Activated naive CD4-positive, alpha-beta T cell treated with anti-CD3 and anti-CD28 coated beads, Interleukin-2, amount 50 U/mL, for 24 hours (primary cell): ENCODE measurements around the gene DTX3.
"Not testable (repeated sequence)": the region's sequence is repeated elsewhere in the genome, so short reads cannot be mapped to it uniquely, and the experiment has no call there.

Experiments used
- H3K27ac Mint-ChIP-seq: one replicate; pipeline ENCODE4 v1.8.0; 2021; ENCODE audit warnings: mild to moderate bottlenecking, mixed read lengths
- H3K27me3 Mint-ChIP-seq: one replicate; pipeline ENCODE4 v1.8.0; 2021; ENCODE audit warnings: mixed read lengths
- H3K36me3 Mint-ChIP-seq: one replicate; pipeline ENCODE4 v1.8.0; 2021; ENCODE audit warnings: mixed read lengths
- H3K4me1 Mint-ChIP-seq: one replicate; pipeline ENCODE4 v1.8.0; 2021; ENCODE audit warnings: mixed read lengths
- H3K4me3 Mint-ChIP-seq: one replicate; pipeline ENCODE4 v1.8.0; 2021; ENCODE audit warnings: mild to moderate bottlenecking, mixed read lengths
- H3K9me3 Mint-ChIP-seq: one replicate; pipeline ENCODE4 v1.8.0; 2021; ENCODE audit warnings: mixed read lengths

The DTX3 gene

GRCh38 chr12:57577981-57578758, 26.5 kb upstream of the DTX3 start:
- Mint-ChIP-seq H3K4me1 (peaks cover 2% of the 10 kb centered on the region), H3K4me3 (no peak overlapping the region), H3K9me3 (no peaks in the 10 kb centered on the region), H3K27ac (no peak overlapping the region), H3K27me3 (peaks cover under 1% of the 10 kb centered on the region), H3K36me3 (no peaks in the 10 kb centered on the region)

GRCh38 chr12:57579011-57579410, 25.6 kb upstream of the DTX3 start:
- H3K36me3 Mint-ChIP-seq: no peaks in the 10 kb centered on the region
- no peaks in the 10 kb centered on the region for H3K9me3 Mint-ChIP-seq
- H3K27ac Mint-ChIP-seq: no peak overlapping the region
- H3K4me3 Mint-ChIP-seq: no peak overlapping the region
- peaks cover 4% of the 10 kb centered on the region for H3K27me3 Mint-ChIP-seq
- peaks cover 5% of the 10 kb centered on the region for H3K4me1 Mint-ChIP-seq

GRCh38 chr12:57579677-57580465, 24.8 kb upstream of the DTX3 start:
- no peak overlapping the region for H3K4me3 Mint-ChIP-seq
- no peak overlapping the region for H3K27ac Mint-ChIP-seq
- H3K4me1 Mint-ChIP-seq: peaks cover 5% of the 10 kb centered on the region
- H3K9me3 Mint-ChIP-seq: no peaks in the 10 kb centered on the region
- H3K36me3 Mint-ChIP-seq: no peaks in the 10 kb centered on the region
- peaks cover 4% of the 10 kb centered on the region for H3K27me3 Mint-ChIP-seq

- Mint-ChIP-seq H3K4me3 (no peak overlapping the region), H3K36me3 (no peaks in the 10 kb centered on the region), H3K27me3 (peaks cover 4% of the 10 kb centered on the region), H3K4me1 (peaks cover 5% of the 10 kb centered on the region), H3K27ac (no peak overlapping the region), H3K9me3 (no peaks in the 10 kb centered on the region)
Measured at GRCh38 chr12:57580466-57580795, 24.2 kb upstream of the DTX3 start.

GRCh38 chr12:57581802-57582201, 22.8 kb upstream of the DTX3 start:
- H3K9me3 Mint-ChIP-seq: no peaks in the 10 kb centered on the region

GRCh38 chr12:57582440-57582839, 22.2 kb upstream of the DTX3 start:
- Mint-ChIP-seq H3K9me3 (no peaks in the 10 kb centered on the region), H3K27ac (no peak overlapping the region), H3K4me1 (peaks cover 5% of the 10 kb centered on the region), H3K4me3 (no peak overlapping the region), H3K27me3 (peaks cover 4% of the 10 kb centered on the region), H3K36me3 (no peaks in the 10 kb centered on the region)

More at GRCh38 chr12:57581802-57582201, 22.8 kb upstream of the DTX3 start:
- no peak overlapping the region for H3K4me3 Mint-ChIP-seq
- H3K27me3 Mint-ChIP-seq: peaks cover 4% of the 10 kb centered on the region
- peaks cover 5% of the 10 kb centered on the region for H3K4me1 Mint-ChIP-seq
- no peak overlapping the region for H3K27ac Mint-ChIP-seq
- H3K36me3 Mint-ChIP-seq: no peaks in the 10 kb centered on the region

GRCh38 chr12:57583008-57583831, 21.4 kb upstream of the DTX3 start:
- no peak overlapping the region for H3K4me3 Mint-ChIP-seq
- H3K9me3 Mint-ChIP-seq: no peaks in the 10 kb centered on the region
- H3K27me3 Mint-ChIP-seq: peaks cover 4% of the 10 kb centered on the region
- H3K27ac Mint-ChIP-seq: peak overlapping the region; percentile 8
- H3K36me3 Mint-ChIP-seq: no peaks in the 10 kb centered on the region
- peaks cover 5% of the 10 kb centered on the region for H3K4me1 Mint-ChIP-seq

GRCh38 chr12:57584050-57584449, 20.6 kb upstream of the DTX3 start:
- no peaks in the 10 kb centered on the region for H3K36me3 Mint-ChIP-seq
- peaks cover 5% of the 10 kb centered on the region for H3K4me1 Mint-ChIP-seq
- H3K27me3 Mint-ChIP-seq: peaks cover 4% of the 10 kb centered on the region
- no peaks in the 10 kb centered on the region for H3K9me3 Mint-ChIP-seq
- H3K27ac Mint-ChIP-seq: no peak overlapping the region
- H3K4me3 Mint-ChIP-seq: no peak overlapping the region

- no peak overlapping the region for H3K27ac Mint-ChIP-seq
- H3K36me3 Mint-ChIP-seq: no peaks in the 10 kb centered on the region
- H3K4me1 Mint-ChIP-seq: peaks cover 5% of the 10 kb centered on the region
- peaks cover 4% of the 10 kb centered on the region for H3K27me3 Mint-ChIP-seq
- H3K9me3 Mint-ChIP-seq: no peaks in the 10 kb centered on the region
- H3K4me3 Mint-ChIP-seq: no peak overlapping the region
Measured at GRCh38 chr12:57584690-57585089, 19.9 kb upstream of the DTX3 start.

- Mint-ChIP-seq H3K36me3 (no peaks in the 10 kb centered on the region), H3K9me3 (no peaks in the 10 kb centered on the region), H3K4me3 (no peak overlapping the region), H3K27ac (no peak overlapping the region), H3K27me3 (peaks cover 4% of the 10 kb centered on the region), H3K4me1 (peaks cover 6% of the 10 kb centered on the region)
Measured at GRCh38 chr12:57585156-57585555, 19.5 kb upstream of the DTX3 start.

- no peaks in the 10 kb centered on the region for H3K36me3 Mint-ChIP-seq
- peaks cover 13% of the 10 kb centered on the region for H3K4me1 Mint-ChIP-seq
- no peak overlapping the region for H3K27ac Mint-ChIP-seq
- no peaks in the 10 kb centered on the region for H3K9me3 Mint-ChIP-seq
- H3K4me3 Mint-ChIP-seq: no peak overlapping the region
- peaks cover 4% of the 10 kb centered on the region for H3K27me3 Mint-ChIP-seq
Measured at GRCh38 chr12:57586128-57586527, 18.5 kb upstream of the DTX3 start.

GRCh38 chr12:57586832-57587429, 17.7 kb upstream of the DTX3 start:
- Mint-ChIP-seq H3K27ac (no peak overlapping the region), H3K27me3 (peaks cover 4% of the 10 kb centered on the region), H3K4me3 (no peak overlapping the region), H3K9me3 (no peaks in the 10 kb centered on the region), H3K4me1 (peaks cover 19% of the 10 kb centered on the region), H3K36me3 (no peaks in the 10 kb centered on the region)

- not testable (repeated sequence) for H3K27me3 Mint-ChIP-seq, H3K9me3 Mint-ChIP-seq, H3K27ac Mint-ChIP-seq, H3K36me3 Mint-ChIP-seq, H3K4me3 Mint-ChIP-seq
- H3K4me1 Mint-ChIP-seq: peaks cover 25% of the 10 kb centered on the region
Measured at GRCh38 chr12:57588951-57589610, 15.5 kb upstream of the DTX3 start.

- Mint-ChIP-seq H3K36me3 (no peaks in the 10 kb centered on the region), H3K27me3 (no peaks in the 10 kb centered on the region), H3K4me1 (peaks cover 25% of the 10 kb centered on the region), H3K9me3 (no peaks in the 10 kb centered on the region), H3K27ac (peak overlapping the region; percentile 73), H3K4me3 (peak overlapping the region; percentile 88)
Measured at GRCh38 chr12:57590479-57590863, 14.2 kb upstream of the DTX3 start.
